Astrocyte of the spinal cord (primary cell): ENCODE data around the gene POFUT1.
"Not testable (repeated sequence)": the region's sequence is repeated elsewhere in the genome, so short reads cannot be mapped to it uniquely, and the experiment has no call there.

ENCODE experiments used
- DNase-seq: peaks from one replicate; pipeline ENCODE4 v3.0.0; 2011; ENCODE audit warnings: low read depth, low spot score
- H3K4me3 ChIP-seq: 2 replicates; pipeline ENCODE4 v1.5.1; 2011; ENCODE audit warnings: low read depth, mild to moderate bottlenecking, low read length, moderate library complexity
- in situ Hi-C: cut with HindIII; loops from 2 replicates; pipeline ENCODE4 v1.10.0; 2017; ENCODE audit warnings: low sequenced_read_pairs
- TF ChIP-seq, protein P1 (sequence below): IDR thresholded peaks from 2 replicates; pipeline ENCODE4 v1.5.1; 2012; ENCODE audit warnings: low read depth, mild to moderate bottlenecking, low read length, inconsistent platforms

POFUT1 gene

DNA sequence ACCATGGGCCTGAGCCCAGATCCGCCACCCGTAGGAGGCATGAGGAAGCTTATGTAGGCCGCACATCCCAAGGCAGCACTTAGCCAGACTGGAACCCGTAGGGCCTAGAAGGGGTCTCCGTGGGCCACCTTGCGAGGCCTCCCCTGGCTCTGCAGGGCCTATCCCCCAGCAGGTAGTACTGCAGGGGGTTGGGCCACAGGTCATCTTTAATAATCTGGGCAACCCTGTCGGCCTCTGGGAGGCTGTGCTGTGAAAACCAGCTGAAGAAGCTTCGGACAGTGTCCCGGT lies 18.6 kb upstream of the POFUT1 start:
- no peak overlapping the region for H3K4me3 ChIP-seq
- TF ChIP-seq, protein P1, sequence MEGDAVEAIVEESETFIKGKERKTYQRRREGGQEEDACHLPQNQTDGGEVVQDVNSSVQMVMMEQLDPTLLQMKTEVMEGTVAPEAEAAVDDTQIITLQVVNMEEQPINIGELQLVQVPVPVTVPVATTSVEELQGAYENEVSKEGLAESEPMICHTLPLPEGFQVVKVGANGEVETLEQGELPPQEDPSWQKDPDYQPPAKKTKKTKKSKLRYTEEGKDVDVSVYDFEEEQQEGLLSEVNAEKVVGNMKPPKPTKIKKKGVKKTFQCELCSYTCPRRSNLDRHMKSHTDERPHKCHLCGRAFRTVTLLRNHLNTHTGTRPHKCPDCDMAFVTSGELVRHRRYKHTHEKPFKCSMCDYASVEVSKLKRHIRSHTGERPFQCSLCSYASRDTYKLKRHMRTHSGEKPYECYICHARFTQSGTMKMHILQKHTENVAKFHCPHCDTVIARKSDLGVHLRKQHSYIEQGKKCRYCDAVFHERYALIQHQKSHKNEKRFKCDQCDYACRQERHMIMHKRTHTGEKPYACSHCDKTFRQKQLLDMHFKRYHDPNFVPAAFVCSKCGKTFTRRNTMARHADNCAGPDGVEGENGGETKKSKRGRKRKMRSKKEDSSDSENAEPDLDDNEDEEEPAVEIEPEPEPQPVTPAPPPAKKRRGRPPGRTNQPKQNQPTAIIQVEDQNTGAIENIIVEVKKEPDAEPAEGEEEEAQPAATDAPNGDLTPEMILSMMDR: no peak
- in situ Hi-C loops: no loop called here
- no peak for DNase-seq

DNA sequence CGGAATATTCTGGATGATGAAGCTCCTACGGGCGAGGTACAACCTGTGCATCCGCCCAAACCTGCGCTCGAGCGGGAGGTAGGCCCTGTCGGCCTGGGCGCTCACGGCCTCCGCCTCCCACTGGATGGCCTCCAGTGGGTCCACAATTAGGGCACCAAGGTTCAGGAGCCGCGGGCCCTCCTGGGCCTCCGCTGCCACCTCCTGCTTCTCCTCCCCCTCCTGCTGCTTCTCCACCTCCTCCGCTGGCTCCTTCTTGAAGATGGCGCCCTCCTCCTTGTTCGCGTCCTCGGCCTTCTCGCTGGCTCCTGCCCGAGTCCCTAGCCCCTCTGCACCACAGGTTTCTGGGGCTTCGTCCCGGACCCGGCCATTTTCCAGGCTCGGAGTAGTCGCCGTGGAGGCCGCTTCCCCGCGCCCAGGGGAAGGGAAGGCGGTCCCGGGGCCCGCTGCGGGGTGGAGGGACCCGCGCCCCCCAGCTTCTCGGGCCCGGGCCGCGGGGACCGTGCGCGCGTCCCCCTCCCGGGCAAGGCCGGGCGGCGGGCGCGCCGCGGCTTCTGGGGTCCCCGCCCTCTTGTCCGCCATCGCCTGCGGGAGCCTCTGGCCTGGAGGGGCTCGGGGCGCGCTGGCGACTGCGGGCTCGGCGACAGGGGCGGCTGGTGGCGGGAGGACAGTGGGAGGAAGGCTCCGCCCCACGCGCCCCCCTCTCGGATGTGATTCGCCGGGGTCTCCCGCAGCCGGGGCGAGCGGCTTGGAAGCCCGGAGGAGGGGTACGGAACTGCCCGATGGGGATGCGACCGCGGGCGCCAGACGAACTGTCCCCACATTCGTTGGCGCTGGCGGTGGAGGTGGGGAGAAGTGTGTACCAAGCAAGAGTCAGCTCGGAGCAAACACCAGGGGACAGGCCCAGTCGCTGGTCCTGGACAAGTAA lies 17.7 kb upstream of the POFUT1 start:
- in situ Hi-C loops: no loop called here
- H3K4me3 ChIP-seq: peak overlapping the region; percentile 56
- peak; percentile 36 for DNase-seq
- TF ChIP-seq, protein P1: no peak

DNA sequence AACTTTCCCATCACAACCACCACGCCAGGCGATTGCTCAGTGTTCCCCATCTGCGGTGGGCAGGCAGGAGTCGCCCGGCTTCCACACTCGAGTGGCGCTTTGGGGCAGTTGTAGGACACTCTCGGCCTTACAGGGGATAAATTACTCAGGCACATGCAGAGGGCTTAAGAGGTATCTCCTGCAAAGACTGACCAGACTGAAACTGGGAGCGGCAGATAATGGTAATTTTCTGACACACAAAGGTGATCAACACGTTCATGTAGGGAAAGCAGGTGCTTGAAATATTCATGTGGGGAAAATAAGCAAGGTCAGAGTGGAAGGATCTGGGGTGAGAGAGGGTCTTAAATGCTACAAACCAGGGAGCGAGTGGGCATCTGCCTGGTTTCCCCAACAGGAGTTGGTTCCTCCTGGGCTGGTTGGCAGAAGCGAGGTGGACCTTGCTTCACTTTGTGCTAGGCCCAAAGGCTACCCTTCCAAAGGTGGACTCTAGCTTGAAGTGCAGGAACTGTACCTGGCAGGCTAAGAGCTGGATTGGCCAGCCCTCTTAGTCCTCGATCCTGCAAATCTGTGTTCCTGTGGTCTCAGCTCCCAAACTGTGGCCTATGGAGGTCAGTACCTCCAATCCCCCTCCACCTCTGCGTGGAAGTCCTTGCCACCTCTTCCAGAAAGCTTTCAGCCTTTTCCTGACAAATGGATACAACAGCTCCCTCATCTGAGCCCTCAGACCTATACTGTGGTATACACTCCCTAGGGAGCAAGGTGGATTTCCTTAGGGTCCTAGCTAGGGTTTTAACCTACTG lies 16.9 kb upstream of the POFUT1 start:
- TF ChIP-seq, protein P1: no peak
- no peak for DNase-seq
- H3K4me3 ChIP-seq: peak overlapping the region; percentile 56
- in situ Hi-C loops: no loop called here

DNA sequence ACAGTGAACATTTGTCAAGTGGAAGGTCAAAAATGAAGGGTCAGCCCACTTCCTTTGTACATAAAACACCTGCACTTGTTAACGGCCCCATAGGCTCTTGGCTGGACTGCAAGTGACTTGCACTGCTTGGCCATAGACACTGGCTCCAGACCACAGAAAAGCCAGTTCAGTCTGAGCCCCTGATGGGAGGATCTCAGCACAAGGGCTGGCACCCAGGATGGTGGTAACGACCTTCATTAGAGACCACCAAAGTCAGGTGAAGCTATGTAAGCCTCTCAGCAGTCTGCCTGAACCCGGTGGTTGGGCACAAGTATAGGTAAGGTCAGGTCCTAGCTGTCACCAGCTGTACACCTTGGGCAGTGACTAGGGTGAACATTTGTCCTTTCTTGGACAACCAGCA lies 16.3 kb upstream of the POFUT1 start:
- in situ Hi-C loops: no loop called here
- no peak overlapping the region for H3K4me3 ChIP-seq
- TF ChIP-seq, protein P1: no peak
- no peak for DNase-seq

DNA sequence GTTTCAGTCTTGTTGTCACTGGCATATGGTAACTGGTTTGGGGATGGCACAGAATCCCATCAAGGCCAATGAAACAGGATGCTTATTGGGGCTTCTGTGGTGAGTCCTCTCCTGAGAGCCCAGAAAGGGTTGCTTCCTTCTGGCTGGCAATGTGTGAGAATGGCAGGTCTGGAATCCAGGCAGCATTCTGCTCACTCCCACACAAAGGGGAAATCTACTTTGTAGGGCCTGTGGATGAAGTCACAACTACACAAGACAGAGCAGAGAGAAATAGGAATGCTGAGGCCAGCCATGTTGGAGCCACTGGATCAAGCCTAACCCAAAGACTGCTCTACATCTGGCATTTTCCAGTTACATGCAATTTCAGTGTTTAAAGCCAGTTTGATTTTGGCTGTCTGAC lies 15.8 kb upstream of the POFUT1 start:
- TF ChIP-seq, protein P1: no peak
- in situ Hi-C loops: no loop called here
- no peak overlapping the region for H3K4me3 ChIP-seq
- no peak for DNase-seq

DNA sequence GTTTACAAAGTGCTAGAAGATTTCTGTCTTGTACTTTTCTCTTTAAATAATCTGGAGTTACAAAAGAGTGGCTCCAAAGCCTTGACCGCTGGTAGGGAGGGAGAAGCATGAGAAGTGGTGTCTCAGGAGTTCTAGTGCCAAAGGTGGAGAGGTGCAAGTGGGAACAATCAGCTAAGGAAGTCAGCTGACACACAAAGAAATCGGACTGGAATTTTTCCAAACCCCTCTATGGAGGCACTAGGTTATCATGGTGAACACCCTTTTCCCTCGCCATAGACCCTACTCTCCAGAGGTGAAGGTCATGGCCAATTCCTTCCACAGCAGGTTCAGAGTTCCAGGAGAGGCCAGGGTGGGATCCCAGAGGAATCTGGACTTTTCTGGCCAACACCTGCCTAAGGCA lies 15.0 kb upstream of the POFUT1 start:
- in situ Hi-C loops: no loop called here
- H3K4me3 ChIP-seq: no peak overlapping the region
- DNase-seq: no peak
- TF ChIP-seq, protein P1: no peak

DNA sequence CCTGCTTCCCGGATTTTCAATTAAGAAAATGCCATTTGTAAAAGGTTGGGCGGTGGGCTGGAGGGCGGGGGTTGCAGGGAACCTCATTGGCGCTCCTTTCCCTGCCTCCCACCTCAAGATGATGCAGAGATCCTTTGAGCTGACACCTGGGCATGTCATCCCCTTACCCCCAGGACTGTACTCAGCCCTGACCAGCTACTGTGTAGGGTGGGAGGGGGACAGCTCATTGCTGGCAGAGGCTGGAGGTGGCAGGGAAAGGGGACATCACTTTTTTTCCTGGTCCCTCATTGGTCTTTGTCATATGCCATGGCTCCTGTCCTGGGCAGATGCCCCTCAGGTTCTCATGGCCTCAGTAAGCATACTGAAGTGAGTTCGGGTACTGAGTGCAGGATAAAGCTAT lies 14.3 kb upstream of the POFUT1 start:
- in situ Hi-C loops, DNase-seq, H3K4me3 ChIP-seq: not testable (repeated sequence)
